ENCODE measurements around the gene MYRFL. TPM values are rescaled to one million over a fixed set of nuclear protein-coding genes. Genes with fewer than 3 reads are reported as not detected.

Gene MYRFL
- total RNA-seq, 2 experiments from 2014 or later = not detected

DNA sequence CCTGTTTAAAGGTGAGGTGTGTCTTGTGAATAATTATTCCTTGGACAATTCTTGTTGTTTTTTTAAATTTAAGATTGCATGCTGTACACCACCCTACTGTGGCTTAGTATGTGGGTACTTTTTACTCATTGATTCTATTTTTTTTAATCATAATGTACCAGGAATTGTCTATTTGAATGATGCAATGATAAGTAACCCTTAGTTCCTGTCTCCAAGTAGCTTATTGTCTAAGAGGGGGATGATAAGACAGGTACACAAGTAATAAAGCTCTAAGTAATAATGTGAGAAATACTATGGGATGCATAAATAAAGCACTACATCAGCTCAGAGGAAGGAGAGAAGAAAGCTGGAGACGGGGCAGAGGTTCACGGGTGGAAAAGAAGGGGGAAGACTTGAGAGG lies 90.9 kb downstream of the MYRFL start:
- Mint-ChIP-seq H3K9me3 (ENCODE audit: low read depth) (no peaks in the 10 kb centered on the region), H3K36me3 (no peaks in the 10 kb centered on the region)
- ATAC-seq = no peak

DNA sequence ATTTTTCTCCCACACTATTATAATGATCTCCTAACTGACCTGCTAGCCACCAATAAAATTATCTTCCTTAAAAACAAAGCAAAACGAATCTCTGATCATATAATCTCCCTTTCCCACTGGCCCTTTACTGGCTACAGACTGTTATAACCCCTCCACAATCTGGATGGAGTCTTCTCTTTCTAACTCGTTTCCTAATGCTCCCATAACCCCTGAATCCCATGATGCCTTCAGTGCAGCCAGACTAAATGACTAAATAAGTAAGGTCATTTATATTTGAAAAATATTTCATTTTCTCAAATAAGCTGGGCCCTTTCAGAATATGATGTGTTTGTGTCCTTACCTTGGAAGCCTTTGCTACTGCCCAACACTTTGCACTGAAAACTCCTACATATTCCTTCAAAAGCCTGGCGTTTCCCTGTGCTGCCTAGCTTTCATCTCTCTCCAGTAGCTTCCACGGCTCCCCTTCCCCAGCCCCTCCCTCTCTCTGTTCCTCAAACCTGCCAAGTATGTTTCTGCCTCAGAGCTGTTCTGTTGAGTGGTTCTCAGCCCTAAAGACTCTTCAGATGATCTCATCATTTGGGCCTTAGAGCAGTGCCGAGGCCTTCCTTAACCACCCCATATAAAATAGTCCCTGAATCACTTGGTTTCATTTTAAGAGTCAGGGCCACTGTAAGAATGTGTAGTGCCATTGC lies 91.7 kb downstream of the MYRFL start:
- DNase-seq (no peak), ATAC-seq (no peak)
- Mint-ChIP-seq H3K4me1 (no peaks in the 10 kb centered on the region), H3K27me3 (peaks cover 12% of the 10 kb centered on the region), H3K9me3 (ENCODE audit: low read depth) (no peaks in the 10 kb centered on the region), H3K27ac (no peak overlapping the region), H3K4me3 (no peak overlapping the region), H3K36me3 (no peaks in the 10 kb centered on the region)
- CTCF ChIA-PET = interaction anchor here (0.6 kb wide), 1 partner anchor 10 kb away, joined by 3 read pairs; no protein-coding TSS in a partner anchor

More for the DNA sequence above, 90.9 kb downstream of the MYRFL start:
- Mint-ChIP-seq H3K27ac (no peak overlapping the region), H3K4me1 (no peaks in the 10 kb centered on the region), H3K27me3 (peaks cover 12% of the 10 kb centered on the region), H3K4me3 (no peak overlapping the region)
- DNase-seq = no peak
- CTCF ChIA-PET = no interaction called here

- DNase-seq = no peak
- CTCF ChIA-PET = no interaction called here
- Mint-ChIP-seq H3K27me3 (peaks cover 14% of the 10 kb centered on the region), H3K4me1 (no peaks in the 10 kb centered on the region), H3K4me3 (no peak overlapping the region), H3K9me3 (ENCODE audit: low read depth) (no peaks in the 10 kb centered on the region), H3K36me3 (no peaks in the 10 kb centered on the region), H3K27ac (no peak overlapping the region)
- no peak for ATAC-seq
Measured at GRCh38 chr12:69918287-69918686, 93.3 kb downstream of the MYRFL start.

DNA sequence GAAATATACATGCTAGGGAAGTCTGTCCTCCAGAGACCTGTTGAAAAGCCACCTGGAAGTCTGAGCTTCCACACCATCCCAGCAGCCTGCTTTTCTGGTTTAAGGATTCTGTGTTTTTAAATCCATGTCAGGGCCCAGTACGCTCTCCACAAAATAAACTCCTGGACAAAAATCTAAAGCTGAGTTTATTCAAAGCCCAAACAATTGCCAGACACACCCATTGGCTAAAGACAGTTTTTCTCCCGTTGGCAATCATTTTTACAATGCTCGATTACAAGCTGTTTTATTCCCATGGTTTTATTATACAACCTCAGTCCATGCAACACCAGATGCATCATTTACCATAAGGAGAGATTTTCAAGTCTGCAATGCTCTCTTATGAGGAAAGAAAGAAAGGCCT lies 94.5 kb downstream of the MYRFL start:
- Mint-ChIP-seq H3K36me3 (no peaks in the 10 kb centered on the region), H3K27me3 (peaks cover 12% of the 10 kb centered on the region), H3K4me3 (no peak overlapping the region), H3K27ac (no peak overlapping the region), H3K4me1 (no peaks in the 10 kb centered on the region), H3K9me3 (ENCODE audit: low read depth) (no peaks in the 10 kb centered on the region)
- no peak for ATAC-seq
- CTCF ChIA-PET = interaction anchor here (1.4 kb wide), 1 partner anchor 11 kb away, joined by 4 read pairs; no protein-coding TSS in a partner anchor
- no peak for DNase-seq

DNA sequence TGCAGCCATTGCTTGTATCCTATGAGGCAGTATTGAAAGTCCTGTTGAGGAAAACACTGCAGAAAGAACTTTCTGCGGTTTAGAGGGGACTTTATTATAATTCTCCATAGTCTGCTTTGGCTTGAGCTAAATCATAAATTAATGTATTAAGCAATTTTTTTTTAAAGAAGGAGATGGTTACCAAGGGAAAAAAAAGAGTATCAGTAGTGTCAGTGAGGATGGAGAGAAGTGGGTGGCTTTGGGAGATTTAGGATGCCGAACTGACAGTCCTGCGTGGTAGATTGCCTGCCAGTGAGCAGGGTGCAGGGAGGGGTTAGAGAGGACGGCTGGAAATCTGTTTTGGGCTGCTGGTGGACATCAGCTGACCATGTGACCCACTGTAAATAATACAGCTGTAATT lies 96.8 kb downstream of the MYRFL start:
- no peak overlapping the region for H3K4me3 Mint-ChIP-seq
- ATAC-seq (no peak), DNase-seq (no peak)
- H3K27me3 Mint-ChIP-seq = peaks cover 22% of the 10 kb centered on the region
- no peak overlapping the region for H3K27ac Mint-ChIP-seq
- CTCF ChIA-PET = no interaction called here
- no peaks in the 10 kb centered on the region for H3K36me3 Mint-ChIP-seq
- no peaks in the 10 kb centered on the region for H3K9me3 Mint-ChIP-seq (ENCODE audit: low read depth)
- H3K4me1 Mint-ChIP-seq = peaks cover 2% of the 10 kb centered on the region

- Mint-ChIP-seq H3K9me3 (ENCODE audit: low read depth) (no peaks in the 10 kb centered on the region), H3K4me3 (no peak overlapping the region), H3K36me3 (no peaks in the 10 kb centered on the region), H3K27ac (no peak overlapping the region), H3K27me3 (peaks cover 25% of the 10 kb centered on the region), H3K4me1 (peaks cover 2% of the 10 kb centered on the region)
- DNase-seq (no peak), ATAC-seq (no peak)
- CTCF ChIA-PET = interaction anchor here (0.7 kb wide), 1 partner anchor 22 kb away, joined by 3 read pairs; no protein-coding TSS in a partner anchor
Measured at GRCh38 chr12:69922999-69923398, 98.0 kb downstream of the MYRFL start.

GRCh38 chr12:69925291-69925690 lies 100.3 kb downstream of the MYRFL start:
- no peak for ATAC-seq
- H3K36me3 Mint-ChIP-seq = no peaks in the 10 kb centered on the region
- peaks cover 19% of the 10 kb centered on the region for H3K27me3 Mint-ChIP-seq
- no peak overlapping the region for H3K27ac Mint-ChIP-seq
- no peak overlapping the region for H3K4me3 Mint-ChIP-seq
- no peak for DNase-seq
- CTCF ChIA-PET = no interaction called here
- H3K9me3 Mint-ChIP-seq (ENCODE audit: low read depth) = no peaks in the 10 kb centered on the region
- H3K4me1 Mint-ChIP-seq = peaks cover 2% of the 10 kb centered on the region

DNA sequence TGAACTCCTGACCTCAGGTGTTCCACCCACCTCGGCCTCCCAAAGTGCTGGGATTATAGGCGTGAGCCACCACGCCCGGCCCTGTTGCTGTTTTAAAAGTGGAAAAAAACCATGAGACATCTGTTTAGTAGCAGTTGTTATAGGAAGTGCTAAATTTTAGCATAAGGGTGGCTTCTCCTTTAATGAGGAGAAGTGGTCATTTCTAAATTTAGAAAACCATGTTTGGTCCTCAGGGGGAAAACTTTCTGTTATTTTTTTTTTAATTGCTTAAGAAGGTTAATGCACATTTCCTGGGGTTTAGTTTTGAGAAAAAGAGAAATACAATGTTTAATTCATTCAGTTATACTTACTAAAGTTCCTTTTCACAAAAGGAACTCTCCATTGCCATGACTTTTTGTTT lies 102.1 kb downstream of the MYRFL start:
- Mint-ChIP-seq H3K4me1 (peaks cover 2% of the 10 kb centered on the region), H3K27ac (no peak overlapping the region), H3K9me3 (ENCODE audit: low read depth) (no peaks in the 10 kb centered on the region), H3K4me3 (no peak overlapping the region), H3K36me3 (no peaks in the 10 kb centered on the region), H3K27me3 (peaks cover 15% of the 10 kb centered on the region)
- CTCF ChIA-PET = no interaction called here
- DNase-seq = no peak
- ATAC-seq = no peak

DNA sequence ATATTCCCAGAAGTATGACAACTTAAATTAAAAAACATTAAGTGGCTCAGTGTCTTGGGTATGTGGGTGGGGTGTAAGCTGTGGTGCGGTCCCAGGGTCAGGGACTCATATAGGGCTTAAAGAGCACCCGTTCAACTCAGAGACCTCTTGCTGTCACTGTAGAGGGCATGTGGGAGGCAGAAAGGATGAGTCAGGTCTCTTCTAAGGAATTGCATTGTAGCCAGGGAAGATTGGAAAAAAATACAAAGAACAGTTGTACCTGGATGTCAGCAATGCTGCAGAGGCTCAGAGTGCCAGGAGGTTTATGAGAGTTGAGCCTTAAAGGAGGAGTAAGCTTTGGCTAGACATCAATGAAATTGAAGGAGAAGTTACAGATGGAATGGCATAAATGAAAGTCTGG lies 104.1 kb downstream of the MYRFL start:
- peaks cover 2% of the 10 kb centered on the region for H3K4me1 Mint-ChIP-seq
- no peak overlapping the region for H3K4me3 Mint-ChIP-seq
- CTCF ChIA-PET = interaction anchor here (0.5 to 1.2 kb wide), 2 partner anchors 28 to 804 kb away, joined by 3 read pairs; no protein-coding TSS in a partner anchor
- ATAC-seq = no peak
- no peak for DNase-seq
- no peak overlapping the region for H3K27ac Mint-ChIP-seq
- peaks cover 18% of the 10 kb centered on the region for H3K27me3 Mint-ChIP-seq
- no peaks in the 10 kb centered on the region for H3K36me3 Mint-ChIP-seq
- H3K9me3 Mint-ChIP-seq (ENCODE audit: low read depth) = no peaks in the 10 kb centered on the region

DNA sequence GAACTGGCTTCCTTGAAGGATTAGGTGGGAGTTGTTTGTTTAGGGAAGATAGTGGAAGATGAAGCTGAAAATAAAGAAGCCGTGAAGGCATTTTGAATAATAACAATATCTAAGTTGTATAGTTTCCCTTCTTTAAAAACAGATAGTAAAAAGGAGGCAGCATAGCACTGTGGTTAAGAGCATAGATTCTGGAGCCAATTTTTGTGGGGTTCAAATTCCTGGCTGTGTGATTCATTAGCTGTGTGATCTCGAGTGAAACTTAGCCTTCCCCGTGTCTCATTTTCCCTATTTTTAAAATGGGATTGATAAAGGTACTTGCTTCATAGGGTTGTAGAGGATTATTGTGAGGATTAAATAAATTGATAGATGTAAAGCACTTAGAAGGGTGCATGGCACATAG lies 104.5 kb downstream of the MYRFL start:
- Mint-ChIP-seq H3K27me3 (peaks cover 18% of the 10 kb centered on the region), H3K9me3 (ENCODE audit: low read depth) (no peaks in the 10 kb centered on the region), H3K4me3 (no peak overlapping the region), H3K27ac (no peak overlapping the region), H3K36me3 (no peaks in the 10 kb centered on the region), H3K4me1 (peaks cover 2% of the 10 kb centered on the region)
- ATAC-seq (no peak), DNase-seq (no peak)
- CTCF ChIA-PET = interaction anchor here (0.5 to 1.4 kb wide), 2 partner anchors 10 to 804 kb away, joined by 3 to 4 read pairs; no protein-coding TSS in a partner anchor

DNA sequence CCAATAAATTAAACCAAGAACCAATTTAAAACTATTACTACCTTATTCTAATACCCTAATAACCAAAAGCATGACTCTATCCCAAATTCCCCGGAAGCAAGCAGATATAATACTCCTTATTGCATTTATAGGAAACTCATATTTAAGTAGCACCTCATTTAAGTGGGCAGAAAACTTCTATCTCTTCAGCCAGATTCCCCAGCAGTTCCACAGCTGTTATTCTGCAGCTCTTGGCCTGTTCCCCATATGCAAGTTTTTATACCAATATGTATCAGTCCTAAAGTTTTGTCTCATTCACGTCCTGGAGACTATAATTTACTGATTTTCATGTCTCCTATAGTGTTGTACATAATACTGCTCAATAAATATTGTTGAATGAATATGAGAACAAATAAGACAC lies 106.5 kb downstream of the MYRFL start:
- H3K27ac Mint-ChIP-seq = no peak overlapping the region
- H3K9me3 Mint-ChIP-seq (ENCODE audit: low read depth) = no peaks in the 10 kb centered on the region
- H3K4me1 Mint-ChIP-seq = no peaks in the 10 kb centered on the region
- DNase-seq (no peak), ATAC-seq (no peak)
- H3K27me3 Mint-ChIP-seq = peaks cover 17% of the 10 kb centered on the region
- H3K36me3 Mint-ChIP-seq = no peaks in the 10 kb centered on the region
- CTCF ChIA-PET = no interaction called here
- H3K4me3 Mint-ChIP-seq = no peak overlapping the region

DNA sequence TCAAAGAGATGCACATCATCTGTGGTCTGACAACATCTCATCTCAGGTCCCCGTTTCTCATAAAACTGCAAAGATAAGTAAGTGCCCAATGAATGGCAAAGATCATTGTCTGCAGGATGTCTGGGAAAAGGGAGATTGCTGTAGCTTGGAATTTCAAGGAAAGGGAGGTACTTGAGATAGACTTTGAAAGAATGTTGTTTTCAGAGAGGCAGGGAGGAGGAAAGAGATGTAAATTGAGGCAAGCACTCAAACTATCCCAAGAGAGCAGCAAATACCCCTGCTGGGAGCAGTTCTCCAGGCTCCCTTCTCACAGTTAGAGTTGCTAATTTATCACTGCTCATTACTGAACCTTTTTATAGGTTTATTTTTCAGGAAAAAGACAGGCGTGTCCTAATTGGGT lies 107.1 kb downstream of the MYRFL start:
- peaks cover 16% of the 10 kb centered on the region for H3K27me3 Mint-ChIP-seq
- no peak overlapping the region for H3K4me3 Mint-ChIP-seq
- H3K27ac Mint-ChIP-seq = no peak overlapping the region
- H3K4me1 Mint-ChIP-seq = no peaks in the 10 kb centered on the region
- DNase-seq (no peak), ATAC-seq (no peak)
- CTCF ChIA-PET = no interaction called here
- H3K36me3 Mint-ChIP-seq = no peaks in the 10 kb centered on the region
- no peaks in the 10 kb centered on the region for H3K9me3 Mint-ChIP-seq (ENCODE audit: low read depth)

DNA sequence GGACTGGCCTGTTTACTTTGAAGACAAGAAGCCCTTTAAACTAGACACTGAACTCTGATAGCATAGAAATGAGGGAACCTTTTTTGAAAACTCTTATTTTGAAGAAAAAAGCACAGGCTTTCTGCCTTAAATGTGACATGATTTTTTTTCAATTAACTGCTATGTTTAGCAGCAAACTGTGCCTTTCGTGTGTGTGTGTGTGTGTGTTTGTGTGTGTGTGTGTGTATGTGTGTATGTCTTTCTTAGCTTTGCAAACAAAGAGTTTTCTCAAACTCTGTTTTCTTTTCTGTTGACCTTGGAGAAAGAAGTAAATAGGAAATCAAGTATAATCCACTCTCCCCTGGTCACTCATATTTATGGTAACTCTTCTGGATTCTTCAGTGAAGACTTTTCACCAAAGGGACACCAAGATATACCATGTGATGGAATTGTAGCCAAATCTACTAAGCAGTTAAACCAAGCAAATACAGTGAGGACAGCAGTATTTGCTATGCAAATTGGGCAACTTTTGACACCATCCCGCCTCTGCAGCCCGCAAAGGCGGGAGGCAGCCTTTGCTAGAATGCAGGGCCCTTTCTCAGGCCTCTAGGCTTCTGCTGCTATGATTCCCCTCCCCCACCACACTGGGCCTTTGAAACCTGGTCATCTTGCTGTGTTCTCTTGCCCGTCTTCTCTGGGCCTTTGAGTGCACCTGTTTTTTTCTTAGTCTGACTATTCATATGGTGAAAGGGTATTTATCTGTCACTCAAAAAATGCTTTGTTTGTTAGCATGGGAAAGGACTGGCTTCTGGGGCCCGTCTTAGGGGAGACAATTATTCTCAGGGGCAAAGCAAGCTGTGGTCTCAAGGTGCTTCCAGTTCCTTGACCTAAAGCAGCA lies 107.9 kb downstream of the MYRFL start:
- CTCF ChIA-PET = no interaction called here
- H3K4me3 Mint-ChIP-seq = no peak overlapping the region
- H3K36me3 Mint-ChIP-seq = no peaks in the 10 kb centered on the region
- ATAC-seq (no peak), DNase-seq (no peak)
- H3K27ac Mint-ChIP-seq = no peak overlapping the region
- no peaks in the 10 kb centered on the region for H3K9me3 Mint-ChIP-seq (ENCODE audit: low read depth)
- H3K4me1 Mint-ChIP-seq = no peaks in the 10 kb centered on the region
- H3K27me3 Mint-ChIP-seq = peaks cover 13% of the 10 kb centered on the region

- no peaks in the 10 kb centered on the region for H3K4me1 Mint-ChIP-seq
- H3K27ac Mint-ChIP-seq = no peak overlapping the region
- peaks cover 13% of the 10 kb centered on the region for H3K27me3 Mint-ChIP-seq
- no peaks in the 10 kb centered on the region for H3K36me3 Mint-ChIP-seq
- CTCF ChIA-PET = no interaction called here
- no peak for DNase-seq
- no peak for ATAC-seq
- H3K9me3 Mint-ChIP-seq (ENCODE audit: low read depth) = no peaks in the 10 kb centered on the region
- no peak overlapping the region for H3K4me3 Mint-ChIP-seq
Measured at GRCh38 chr12:69934011-69934410, 109.0 kb downstream of the MYRFL start.

Measured in activated CD8-positive, alpha-beta memory T cell treated with anti-CD3 and anti-CD28 coated beads, Interleukin-2, amount 10 ng/mL, durations not matched to agents 7 days and 5 days (primary cell).